Chondrocyte (in vitro differentiated cells): ENCODE measurements around the gene P4HA3. TPM values are rescaled to one million over a fixed set of nuclear protein-coding genes. Genes with fewer than 3 reads are reported as not detected.

ENCODE experiments used
- DNase-seq: peaks from one replicate; pipeline ENCODE4 v3.0.0; 2021; ENCODE audit warnings: mixed read lengths, low spot score
- H3K27ac Mint-ChIP-seq: one replicate; pipeline ENCODE4 v1.8.0; 2021; ENCODE audit warnings: mild to moderate bottlenecking, moderate library complexity, mixed read lengths; ENCODE audit not compliant: unreplicated experiment
- H3K27me3 Mint-ChIP-seq: 2 replicates; pipeline ENCODE4 v1.8.0; 2021; ENCODE audit warnings: low read depth, mixed read lengths
- H3K36me3 Mint-ChIP-seq: 2 replicates; pipeline ENCODE4 v1.8.0; 2021; ENCODE audit warnings: low read depth, mixed read lengths
- H3K4me1 Mint-ChIP-seq: 2 replicates; pipeline ENCODE4 v1.8.0; 2021; ENCODE audit warnings: low read depth, mild to moderate bottlenecking, mixed read lengths
- H3K4me3 Mint-ChIP-seq: one replicate; pipeline ENCODE4 v1.8.0; 2021; ENCODE audit warnings: mild to moderate bottlenecking, moderate library complexity, mixed read lengths; ENCODE audit not compliant: unreplicated experiment
- H3K9me3 Mint-ChIP-seq: 2 replicates; pipeline ENCODE4 v1.8.0; 2021; ENCODE audit warnings: low read depth, mixed read lengths
- total RNA-seq: library from RNA; stranded (reverse); gene quantifications from 3 replicates; pipeline ENCODE4 v1.2.1, GENCODE V29; 2021
- TF ChIP-seq, protein P1 (sequence below): fragments of 200-600 bp; sonication (generic); IDR thresholded peaks from 2 replicates; pipeline ENCODE4 v1.5.0; 2021; ENCODE audit warnings: antibody characterized with exemption, mild to moderate bottlenecking, moderate library complexity

Gene P4HA3
- total RNA-seq, 1 donor from 2014 or later, result 10.9 TPM

- peaks cover 70% of the 10 kb centered on the region for H3K4me1 Mint-ChIP-seq
- no peaks in the 10 kb centered on the region for H3K27me3 Mint-ChIP-seq
- DNase-seq, result no peak
- peaks cover 3% of the 10 kb centered on the region for H3K9me3 Mint-ChIP-seq
- H3K27ac Mint-ChIP-seq, result peak overlapping the region; percentile 91
- TF ChIP-seq, protein P1, sequence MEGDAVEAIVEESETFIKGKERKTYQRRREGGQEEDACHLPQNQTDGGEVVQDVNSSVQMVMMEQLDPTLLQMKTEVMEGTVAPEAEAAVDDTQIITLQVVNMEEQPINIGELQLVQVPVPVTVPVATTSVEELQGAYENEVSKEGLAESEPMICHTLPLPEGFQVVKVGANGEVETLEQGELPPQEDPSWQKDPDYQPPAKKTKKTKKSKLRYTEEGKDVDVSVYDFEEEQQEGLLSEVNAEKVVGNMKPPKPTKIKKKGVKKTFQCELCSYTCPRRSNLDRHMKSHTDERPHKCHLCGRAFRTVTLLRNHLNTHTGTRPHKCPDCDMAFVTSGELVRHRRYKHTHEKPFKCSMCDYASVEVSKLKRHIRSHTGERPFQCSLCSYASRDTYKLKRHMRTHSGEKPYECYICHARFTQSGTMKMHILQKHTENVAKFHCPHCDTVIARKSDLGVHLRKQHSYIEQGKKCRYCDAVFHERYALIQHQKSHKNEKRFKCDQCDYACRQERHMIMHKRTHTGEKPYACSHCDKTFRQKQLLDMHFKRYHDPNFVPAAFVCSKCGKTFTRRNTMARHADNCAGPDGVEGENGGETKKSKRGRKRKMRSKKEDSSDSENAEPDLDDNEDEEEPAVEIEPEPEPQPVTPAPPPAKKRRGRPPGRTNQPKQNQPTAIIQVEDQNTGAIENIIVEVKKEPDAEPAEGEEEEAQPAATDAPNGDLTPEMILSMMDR, result no peak
- H3K36me3 Mint-ChIP-seq, result peaks cover 4% of the 10 kb centered on the region
- H3K4me3 Mint-ChIP-seq, result peak overlapping the region; percentile 14
Measured at GRCh38 chr11:74325649-74326645, 14.5 kb upstream of the P4HA3 start.

DNA sequence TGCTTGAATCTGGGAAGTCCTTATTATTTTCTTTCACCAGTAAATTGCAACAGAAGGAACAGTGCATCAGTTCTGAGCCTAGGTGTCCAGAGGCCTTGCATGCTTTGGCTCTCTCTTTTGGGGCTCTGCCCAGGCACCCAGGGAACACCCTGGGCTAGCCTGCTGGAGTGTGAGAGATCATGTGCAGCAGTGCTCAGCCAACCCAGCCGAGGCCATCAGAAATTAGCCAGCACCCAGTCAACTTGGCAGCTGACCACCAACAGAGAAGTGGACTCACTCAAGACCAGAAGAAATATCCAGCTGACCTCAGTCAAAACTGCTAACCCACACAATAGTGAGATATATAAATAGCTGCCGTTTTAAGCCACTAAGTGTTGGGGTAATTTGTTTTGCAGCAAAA lies 11.2 kb upstream of the P4HA3 start:
- peaks cover 78% of the 10 kb centered on the region for H3K4me1 Mint-ChIP-seq
- peaks cover 2% of the 10 kb centered on the region for H3K36me3 Mint-ChIP-seq
- peak overlapping the region; percentile 70 for H3K27ac Mint-ChIP-seq
- peaks cover 9% of the 10 kb centered on the region for H3K9me3 Mint-ChIP-seq
- no peak overlapping the region for H3K4me3 Mint-ChIP-seq
- TF ChIP-seq, protein P1, result no peak
- DNase-seq, result no peak
- H3K27me3 Mint-ChIP-seq, result no peaks in the 10 kb centered on the region

GRCh38 chr11:74321487-74322188 lies 10.2 kb upstream of the P4HA3 start:
- no peak overlapping the region for H3K4me3 Mint-ChIP-seq
- peaks cover 6% of the 10 kb centered on the region for H3K36me3 Mint-ChIP-seq
- no peaks in the 10 kb centered on the region for H3K27me3 Mint-ChIP-seq
- H3K27ac Mint-ChIP-seq, result peak overlapping the region; percentile 85
- DNase-seq, result no peak
- peaks cover 16% of the 10 kb centered on the region for H3K9me3 Mint-ChIP-seq
- H3K4me1 Mint-ChIP-seq, result peaks cover 79% of the 10 kb centered on the region
- TF ChIP-seq, protein P1, result peak; percentile 81

GRCh38 chr11:74320538-74320937 lies 9.1 kb upstream of the P4HA3 start:
- H3K9me3 Mint-ChIP-seq, result peaks cover 20% of the 10 kb centered on the region
- no peak overlapping the region for H3K4me3 Mint-ChIP-seq
- H3K36me3 Mint-ChIP-seq, result peaks cover 7% of the 10 kb centered on the region
- no peaks in the 10 kb centered on the region for H3K27me3 Mint-ChIP-seq
- no peak for DNase-seq
- TF ChIP-seq, protein P1, result no peak
- no peak overlapping the region for H3K27ac Mint-ChIP-seq
- H3K4me1 Mint-ChIP-seq, result peaks cover 69% of the 10 kb centered on the region

- peaks cover 24% of the 10 kb centered on the region for H3K9me3 Mint-ChIP-seq
- peaks cover 61% of the 10 kb centered on the region for H3K4me1 Mint-ChIP-seq
- no peak for DNase-seq
- peaks cover 6% of the 10 kb centered on the region for H3K36me3 Mint-ChIP-seq
- peak overlapping the region; percentile 93 for H3K27ac Mint-ChIP-seq
- TF ChIP-seq, protein P1, result no peak
- H3K27me3 Mint-ChIP-seq, result no peaks in the 10 kb centered on the region
- no peak overlapping the region for H3K4me3 Mint-ChIP-seq
Measured at GRCh38 chr11:74319139-74319816, 7.8 kb upstream of the P4HA3 start.
